ENCODE measurements around the gene ADAM11. TPM values are rescaled to one million over a fixed set of nuclear protein-coding genes. Genes with fewer than 3 reads are reported as not detected.

ADAM11 gene
- total RNA-seq, 4 donors from 2014 or later, result 0.42 to 3.9 (median 1.6) TPM

DNA sequence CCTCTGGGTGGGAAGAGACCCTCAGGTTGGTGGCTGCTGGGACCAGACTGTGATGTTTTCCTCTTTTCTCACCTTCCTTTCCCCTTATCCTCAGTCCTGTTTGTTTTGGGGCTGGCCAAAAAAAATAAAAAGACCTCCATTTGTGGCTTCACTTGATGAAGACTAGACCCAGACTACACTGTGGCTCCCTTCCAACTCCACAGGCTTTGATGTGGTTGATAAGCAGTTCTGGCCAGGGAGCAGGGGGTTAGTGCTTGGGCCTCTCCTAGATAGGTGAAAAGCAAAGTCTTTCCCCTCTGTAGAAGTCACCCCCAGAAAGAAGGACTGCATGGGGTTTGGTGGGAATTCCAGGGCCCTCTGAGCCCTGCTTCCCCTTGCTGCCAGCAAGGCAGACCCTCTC is 11.2 kb upstream of the ADAM11 start:
- Histone ChIP-seq H3K4me3 (no peak overlapping the region), H3K27me3 (no peaks in the 10 kb centered on the region), H3K4me1 (no peaks in the 10 kb centered on the region), H3K27ac (no peak overlapping the region), H3K36me3 (peaks cover 0 to 65% (median 0%) of the 10 kb centered on the region in 3 donors), H3K9me3 (no peaks in the 10 kb centered on the region)
- TF ChIP-seq EP300 (IDR thresholded peaks at IDR 0.05) (no peak), POLR2A (IDR thresholded peaks at IDR 0.05) (no peak)
- TF ChIP-seq, protein P1, sequence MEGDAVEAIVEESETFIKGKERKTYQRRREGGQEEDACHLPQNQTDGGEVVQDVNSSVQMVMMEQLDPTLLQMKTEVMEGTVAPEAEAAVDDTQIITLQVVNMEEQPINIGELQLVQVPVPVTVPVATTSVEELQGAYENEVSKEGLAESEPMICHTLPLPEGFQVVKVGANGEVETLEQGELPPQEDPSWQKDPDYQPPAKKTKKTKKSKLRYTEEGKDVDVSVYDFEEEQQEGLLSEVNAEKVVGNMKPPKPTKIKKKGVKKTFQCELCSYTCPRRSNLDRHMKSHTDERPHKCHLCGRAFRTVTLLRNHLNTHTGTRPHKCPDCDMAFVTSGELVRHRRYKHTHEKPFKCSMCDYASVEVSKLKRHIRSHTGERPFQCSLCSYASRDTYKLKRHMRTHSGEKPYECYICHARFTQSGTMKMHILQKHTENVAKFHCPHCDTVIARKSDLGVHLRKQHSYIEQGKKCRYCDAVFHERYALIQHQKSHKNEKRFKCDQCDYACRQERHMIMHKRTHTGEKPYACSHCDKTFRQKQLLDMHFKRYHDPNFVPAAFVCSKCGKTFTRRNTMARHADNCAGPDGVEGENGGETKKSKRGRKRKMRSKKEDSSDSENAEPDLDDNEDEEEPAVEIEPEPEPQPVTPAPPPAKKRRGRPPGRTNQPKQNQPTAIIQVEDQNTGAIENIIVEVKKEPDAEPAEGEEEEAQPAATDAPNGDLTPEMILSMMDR (IDR thresholded peaks at IDR 0.05), result no peak
- no peak for DNase-seq (ENCODE audit: low spot score in 2 of 2)

DNA sequence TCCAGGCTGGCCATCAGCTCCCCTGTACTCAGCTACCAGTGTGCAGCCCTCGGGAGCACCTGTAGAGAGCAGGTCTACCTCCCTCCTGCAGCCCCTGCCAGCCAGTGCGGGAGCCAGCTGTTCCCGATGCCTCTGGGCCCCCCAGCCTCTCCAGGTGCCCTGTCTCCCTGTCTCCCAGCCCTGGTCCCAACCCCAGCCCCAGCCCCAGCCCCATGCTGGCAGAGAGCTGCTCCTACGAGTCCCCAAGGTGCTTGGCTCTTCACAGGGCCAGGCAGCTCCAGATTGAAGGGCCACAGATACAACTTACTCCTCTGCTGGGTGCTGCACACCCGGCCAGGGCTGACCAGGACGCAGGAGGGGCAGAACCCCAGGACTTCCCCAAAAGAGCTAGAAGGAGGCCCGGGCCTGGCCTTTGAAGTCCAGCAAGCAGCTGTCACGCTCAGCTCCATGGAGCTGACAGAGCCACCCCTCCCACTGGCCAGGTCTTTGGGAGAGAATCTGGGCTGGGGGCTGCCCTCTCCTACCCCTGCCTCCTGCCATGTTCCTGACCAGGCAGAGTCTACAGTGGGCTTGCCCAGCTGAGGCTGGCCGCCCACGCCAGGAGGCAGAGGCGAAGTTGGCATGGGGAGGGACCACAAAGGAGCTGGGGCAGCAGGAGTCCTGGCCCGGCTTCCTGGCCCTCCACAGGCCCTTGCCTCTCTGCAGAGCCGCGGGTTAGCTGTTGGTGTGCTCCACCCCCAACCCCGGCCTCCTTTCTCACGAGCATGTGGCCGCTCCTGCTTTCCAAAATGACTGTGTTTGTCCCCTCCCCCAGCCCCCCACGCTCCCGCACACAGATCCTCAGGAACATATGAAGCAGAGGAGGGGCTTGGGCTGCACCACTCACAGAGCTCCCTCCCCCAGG is 9.5 kb upstream of the ADAM11 start:
- WGBS, 2 donors, result 54 to 71% methylated on average over 14 to 19 of the region's 19 CpGs
- Histone ChIP-seq H3K27ac (no peak overlapping the region), H3K36me3 (peaks cover 0 to 53% (median 0%) of the 10 kb centered on the region in 3 donors), H3K4me3 (no peak overlapping the region), H3K9me3 (no peaks in the 10 kb centered on the region), H3K27me3 (no peaks in the 10 kb centered on the region), H3K4me1 (no peaks in the 10 kb centered on the region)
- no peak for TF ChIP-seq EP300 (IDR thresholded peaks at IDR 0.05)
- TF ChIP-seq, protein P1 (IDR thresholded peaks at IDR 0.05), result no peak
- TF ChIP-seq POLR2A (IDR thresholded peaks at IDR 0.05), result no peak
- DNase-seq (ENCODE audit: low spot score in 2 of 2), result no peak

DNA sequence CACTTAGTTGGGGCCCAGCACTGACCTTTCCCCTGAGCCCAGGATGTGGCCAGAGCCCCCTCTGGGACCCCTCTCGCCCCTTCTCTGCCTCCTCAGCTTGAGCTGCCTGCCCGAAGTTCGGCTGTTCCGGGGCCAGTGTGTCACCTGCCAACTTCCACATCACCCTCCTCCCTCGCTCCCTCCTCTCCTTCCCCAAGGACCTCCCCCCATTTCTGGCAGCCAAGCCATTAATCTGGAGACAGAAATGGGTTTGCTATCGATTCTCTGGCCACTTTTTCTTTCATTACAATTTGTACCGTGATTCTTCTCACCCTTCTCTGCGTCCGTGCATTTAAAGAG is 8.8 kb upstream of the ADAM11 start:
- no peak for DNase-seq (ENCODE audit: low spot score in 2 of 2)
- Histone ChIP-seq H3K9me3 (no peaks in the 10 kb centered on the region), H3K36me3 (peaks cover 0 to 53% (median 0%) of the 10 kb centered on the region in 3 donors), H3K27ac (no peak overlapping the region), H3K4me3 (no peak overlapping the region), H3K4me1 (no peaks in the 10 kb centered on the region), H3K27me3 (no peaks in the 10 kb centered on the region)
- 33 to 41% methylated on average over 9 of the region's 9 CpGs for WGBS, 2 donors
- TF ChIP-seq POLR2A (IDR thresholded peaks at IDR 0.05), result no peak

DNA sequence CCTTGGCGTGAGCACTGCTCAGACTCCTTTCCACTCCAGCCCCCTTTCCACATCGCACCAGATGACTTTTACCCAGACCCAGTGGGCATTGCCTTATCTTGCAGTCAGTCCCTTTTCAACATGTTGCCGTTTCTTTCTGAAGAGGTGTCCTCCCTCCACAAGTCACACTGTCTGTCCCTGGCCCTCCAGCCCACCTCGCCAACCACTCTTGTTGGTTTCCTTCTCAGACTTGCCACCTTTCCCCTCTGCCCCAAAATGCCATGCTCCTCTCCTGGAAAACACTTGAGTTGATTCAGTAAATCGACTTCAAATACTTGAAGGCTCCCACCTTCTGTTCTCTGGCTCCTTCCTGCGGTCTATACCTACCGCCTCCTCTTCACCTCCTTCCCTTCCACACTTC is 7.5 kb upstream of the ADAM11 start:
- Histone ChIP-seq H3K9me3 (peaks cover 0 to 4% (median 0%) of the 10 kb centered on the region in 4 donors), H3K36me3 (peaks cover 0 to 53% (median 0%) of the 10 kb centered on the region in 3 donors), H3K27me3 (no peaks in the 10 kb centered on the region), H3K4me3 (no peak overlapping the region), H3K4me1 (no peaks in the 10 kb centered on the region), H3K27ac (no peak overlapping the region)
- DNase-seq (ENCODE audit: low spot score in 2 of 2), result no peak
- TF ChIP-seq, protein P1 (IDR thresholded peaks at IDR 0.05), result no peak
- no peak for TF ChIP-seq EP300 (IDR thresholded peaks at IDR 0.05)
- no peak for TF ChIP-seq POLR2A (IDR thresholded peaks at IDR 0.05)
- WGBS, 2 donors, result 94 to 95% methylated on average over 7 of the region's 7 CpGs

DNA sequence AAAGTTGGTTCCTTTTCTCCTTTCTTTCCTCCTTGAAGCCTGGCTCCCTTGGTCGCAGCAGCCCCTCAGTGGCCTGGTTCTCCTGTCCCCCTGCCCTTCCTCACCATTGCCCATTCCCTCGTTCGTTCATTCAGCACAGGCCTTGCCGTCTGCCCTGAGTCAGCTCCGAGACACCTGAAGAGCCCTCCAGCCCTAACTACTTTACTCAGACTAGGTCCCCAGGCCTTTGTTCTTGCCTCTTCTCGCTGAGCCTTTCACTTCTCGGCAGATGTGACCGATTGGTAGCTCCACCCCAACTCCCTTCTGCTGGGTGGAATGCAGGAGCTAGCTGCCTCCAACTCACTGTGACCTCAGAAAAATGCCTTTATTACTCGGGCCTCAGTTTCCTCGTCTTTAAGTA is 7.0 kb upstream of the ADAM11 start:
- H3K36me3 ChIP-seq, result peaks cover 0 to 51% (median 0%) of the 10 kb centered on the region in 3 donors
- 80 to 87% methylated on average over 10 of the region's 10 CpGs for WGBS, 2 donors
- DNase-seq (ENCODE audit: low spot score in 2 of 2), result no peak

More for the DNA sequence above, 7.0 kb upstream of the ADAM11 start:
- Histone ChIP-seq H3K27me3 (no peaks in the 10 kb centered on the region), H3K4me3 (no peak overlapping the region), H3K9me3 (peaks cover 0 to 4% (median 0%) of the 10 kb centered on the region in 4 donors), H3K4me1 (no peaks in the 10 kb centered on the region), H3K27ac (no peak overlapping the region)
- TF ChIP-seq, protein P1 (IDR thresholded peaks at IDR 0.05), result no peak
- TF ChIP-seq EP300 (IDR thresholded peaks at IDR 0.05) (no peak), POLR2A (IDR thresholded peaks at IDR 0.05) (no peak)

All from tibial nerve (tissue), 4 donors.